GM12891 (cell line): ENCODE results near the gene FAF2.

Experiments
- POLR2A ChIP-seq: IDR thresholded peaks from 2 replicates; pipeline ENCODE4 v1.6.1; 2011; ENCODE audit warnings: low read depth, low read length, control low read depth
- POLR2AphosphoS5 ChIP-seq: IDR thresholded peaks from 2 replicates; pipeline ENCODE4 v1.6.1; 2011; ENCODE audit warnings: low read depth, low read length, control low read depth
- SPI1 ChIP-seq: IDR thresholded peaks from 2 replicates; pipeline ENCODE4 v1.6.1; 2011; ENCODE audit warnings: low read depth, low read length, control low read depth
- TAF1 ChIP-seq: IDR thresholded peaks from 2 replicates; pipeline ENCODE4 v1.6.1; 2011; ENCODE audit warnings: low read depth, low read length, control low read depth

DNA sequence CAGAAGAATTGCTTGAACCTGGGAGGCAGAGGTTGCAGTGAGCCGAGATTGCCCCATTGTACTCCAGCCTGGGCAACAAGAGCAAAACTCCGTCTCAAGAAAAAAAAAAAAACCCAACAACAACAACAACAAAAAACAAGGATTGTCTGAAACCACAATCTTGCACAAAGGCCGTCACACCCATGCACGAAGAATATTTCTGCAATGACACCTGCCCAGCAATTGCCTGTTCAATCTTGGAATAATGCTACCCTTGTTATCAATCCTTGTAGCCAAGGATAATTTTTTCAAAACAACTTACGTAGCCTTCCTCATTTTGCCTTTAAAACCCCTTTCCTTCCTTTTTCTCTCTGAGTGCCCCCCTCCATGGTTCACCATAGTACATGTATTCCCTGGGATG, 28.1 kb upstream of the FAF2 start:
- no peak for TF ChIP-seq POLR2A
- TF ChIP-seq TAF1, result no peak
- no peak for TF ChIP-seq POLR2AphosphoS5
- TF ChIP-seq SPI1, result no peak
